HG03039 (cell line): Measurements from ENCODE around the gene SNX9.
"Not testable (repeated sequence)": the region's sequence is repeated elsewhere in the genome, so short reads cannot be mapped to it uniquely, and the experiment has no call there.

ENCODE experiments used
- ATAC-seq: cut with Tn5 transposase; IDR thresholded peaks from one replicate; pipeline ENCODE4 v1.9.1; 2021; ENCODE audit warnings: mild to moderate bottlenecking, moderate library complexity; ENCODE audit not compliant: unreplicated experiment

Gene SNX9

DNA sequence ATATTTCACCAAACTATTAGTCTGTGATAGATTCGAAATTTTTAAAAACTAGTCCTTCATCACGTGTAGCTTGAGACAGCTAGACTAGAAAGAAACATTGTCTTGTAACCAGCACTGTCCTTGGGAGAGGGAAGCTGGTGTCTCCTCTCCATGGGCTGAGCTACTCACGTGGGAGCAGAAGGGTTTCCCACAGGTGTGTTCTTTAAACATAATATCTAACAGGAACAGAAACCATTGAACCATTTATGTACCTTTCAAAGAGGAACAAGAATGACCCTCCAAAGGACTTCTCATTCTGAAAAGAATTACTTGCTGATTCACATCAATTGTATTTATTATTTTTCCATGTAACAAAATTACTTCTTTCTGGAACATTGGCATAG is 86.2 kb downstream of the SNX9 start:
- no peak for ATAC-seq

DNA sequence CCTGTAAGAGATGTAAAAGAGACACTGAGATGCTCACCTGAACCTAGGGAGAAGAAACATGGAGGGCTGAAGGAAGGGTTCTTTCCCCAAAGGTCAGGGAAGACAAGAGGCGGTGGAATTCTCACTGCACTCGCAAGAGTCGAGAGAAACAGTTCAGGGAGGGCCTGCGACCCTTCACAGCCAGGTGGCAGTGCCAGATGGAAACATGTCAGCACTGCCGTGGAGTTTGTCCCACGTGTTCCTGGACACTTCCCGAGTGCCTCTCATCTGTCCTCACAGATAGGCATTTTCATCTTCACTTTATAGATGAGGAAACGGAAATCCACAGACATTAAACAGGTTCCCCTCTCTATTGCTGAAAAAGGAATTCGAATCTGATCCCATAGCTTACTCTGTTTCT is 88.2 kb downstream of the SNX9 start:
- no peak for ATAC-seq

DNA sequence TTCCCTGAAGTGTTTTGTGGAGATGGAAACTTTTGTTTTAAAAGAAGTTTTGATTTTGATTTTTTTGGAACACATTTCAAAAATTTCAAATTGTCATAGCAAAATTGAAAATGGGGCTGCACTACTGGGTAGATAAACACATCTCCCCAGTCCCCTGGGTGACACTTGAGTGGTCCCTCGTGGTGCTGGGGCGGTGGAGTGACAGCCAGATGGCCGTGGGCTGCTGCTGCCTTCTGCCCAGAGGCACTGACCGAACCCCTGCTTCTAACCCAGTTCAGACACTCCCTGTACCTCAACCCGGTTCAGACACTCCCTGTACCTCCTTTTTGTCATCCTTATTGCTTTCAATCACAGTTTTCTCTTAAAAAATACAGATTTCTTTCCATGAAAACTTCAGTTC is 88.7 kb downstream of the SNX9 start:
- ATAC-seq = no peak

DNA sequence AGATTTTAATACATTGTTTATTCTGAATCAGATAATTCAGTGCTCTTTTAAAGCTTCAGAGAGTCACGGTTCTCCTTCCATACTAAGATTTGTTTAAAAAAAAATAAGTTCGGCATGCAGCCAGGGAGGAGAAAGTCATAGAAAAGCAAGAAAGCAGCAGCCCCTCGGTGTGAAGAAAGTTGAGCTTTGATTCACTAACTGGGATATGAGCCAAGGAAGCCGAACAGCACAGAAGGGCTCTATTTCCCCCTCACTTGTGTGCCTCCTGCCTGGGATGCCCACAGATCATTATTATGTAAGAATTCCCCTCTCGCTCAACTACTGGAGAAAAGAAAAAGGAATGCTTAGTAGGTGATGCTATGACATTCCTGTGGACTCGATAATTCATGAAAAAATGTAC is 89.3 kb downstream of the SNX9 start:
- ATAC-seq = no peak

DNA sequence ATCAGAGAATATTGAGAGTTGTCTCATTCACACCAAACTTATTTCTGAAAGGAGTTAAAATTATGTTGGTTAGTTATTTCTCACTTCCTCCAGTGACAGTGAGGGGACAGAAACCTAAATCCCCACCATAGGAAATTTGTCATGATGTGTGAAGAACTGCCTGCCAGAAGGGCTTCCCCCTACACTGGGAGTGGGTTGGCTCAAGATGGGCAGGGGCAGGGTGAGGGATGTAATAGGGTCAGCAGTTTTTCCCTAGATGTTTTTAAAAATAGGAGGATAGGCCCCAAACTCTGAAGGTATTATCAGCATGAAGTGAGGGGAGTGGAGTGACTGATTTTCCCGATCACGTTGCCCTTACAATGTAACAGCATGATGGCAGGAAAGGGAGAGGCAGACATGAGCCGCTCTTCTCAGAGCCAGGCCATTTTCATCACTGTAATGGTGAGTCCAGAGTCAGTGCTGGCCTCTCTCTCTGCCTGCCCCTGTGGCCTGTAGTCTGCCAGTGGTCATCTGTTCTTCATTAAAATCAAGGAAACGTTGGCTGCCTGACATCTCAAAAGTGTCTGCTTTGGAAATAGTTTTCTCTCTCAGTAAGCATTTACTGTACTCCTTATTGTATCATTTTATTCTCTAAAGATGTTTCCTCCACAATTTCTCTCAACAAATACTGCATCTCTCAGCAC is 98.8 kb downstream of the SNX9 start:
- no peak for ATAC-seq

DNA sequence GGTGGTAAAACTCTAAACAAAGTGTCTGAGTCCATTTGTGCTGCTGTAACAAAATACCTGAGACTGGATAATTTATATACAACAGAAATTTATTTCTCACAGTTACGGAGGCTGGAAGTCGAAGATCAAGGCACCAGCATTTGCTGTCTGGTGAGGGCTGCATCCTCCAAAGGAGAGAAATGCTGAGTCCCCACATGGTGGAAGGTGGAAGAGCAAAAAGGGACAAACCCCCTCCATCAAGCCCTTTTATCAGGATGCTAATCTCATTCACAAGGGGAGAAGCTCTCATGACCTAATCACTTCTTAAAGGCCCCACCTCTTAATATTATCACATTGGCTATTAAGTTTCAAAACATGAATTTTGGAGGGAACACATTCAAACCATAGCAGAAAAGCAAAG is 102.7 kb downstream of the SNX9 start:
- ATAC-seq = no peak

DNA sequence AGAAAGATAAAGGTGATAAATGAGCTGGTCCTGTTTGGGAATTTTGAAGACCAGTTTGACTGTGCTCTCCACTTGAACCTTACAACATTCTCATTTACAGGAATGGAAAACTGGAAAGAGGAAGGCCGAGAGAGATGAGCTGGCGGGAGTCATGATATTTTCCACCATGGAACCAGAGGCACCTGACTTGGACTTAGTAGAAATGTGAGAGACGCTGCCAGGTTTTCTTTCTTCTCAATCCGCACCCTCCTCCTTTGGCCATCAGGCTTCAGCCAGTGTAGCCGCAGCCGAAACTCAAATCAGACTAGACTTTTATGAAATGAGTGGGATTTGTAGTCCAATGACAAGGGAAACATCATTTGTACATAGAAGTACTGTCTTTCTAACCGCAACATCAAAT is 104.0 kb downstream of the SNX9 start:
- no peak for ATAC-seq

DNA sequence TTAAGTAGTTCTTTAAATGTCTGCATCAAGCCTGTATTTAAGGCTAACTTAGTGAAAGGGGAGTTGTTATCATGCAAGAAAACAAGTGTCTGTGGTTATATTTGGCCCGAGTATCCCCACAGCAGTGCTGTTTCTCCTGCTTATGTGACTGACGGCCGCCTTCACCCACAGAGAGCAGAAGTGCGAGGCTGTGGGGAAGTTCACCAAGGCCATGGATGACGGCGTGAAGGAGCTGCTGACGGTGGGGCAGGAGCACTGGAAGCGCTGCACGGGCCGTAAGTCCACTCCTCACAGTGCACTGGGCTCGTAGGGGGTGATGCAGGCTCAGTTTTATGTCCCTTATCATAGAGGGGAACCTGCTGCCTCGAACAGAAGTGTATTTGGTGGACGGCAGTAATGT is 105.4 kb downstream of the SNX9 start:
- no peak for ATAC-seq

DNA sequence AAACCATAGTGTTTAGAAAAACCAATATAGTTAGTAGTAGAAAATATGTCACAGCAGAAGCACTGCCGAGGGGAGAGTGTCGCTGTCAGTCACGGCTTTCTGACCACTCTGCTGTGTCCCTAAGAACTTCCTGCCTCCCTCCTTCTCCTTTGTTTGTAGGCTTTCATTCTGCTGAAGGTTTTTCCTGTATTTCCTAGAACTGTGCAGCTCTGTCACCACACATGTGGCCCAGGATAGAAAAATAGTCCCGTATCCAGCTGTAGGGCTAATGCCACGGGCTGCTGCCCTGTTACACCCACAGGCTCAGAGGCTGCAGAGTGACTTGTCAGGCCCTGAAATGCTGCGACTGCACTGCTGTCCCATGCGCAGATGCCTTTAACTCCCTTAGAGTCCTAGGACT is 106.0 kb downstream of the SNX9 start:
- ATAC-seq = no peak

DNA sequence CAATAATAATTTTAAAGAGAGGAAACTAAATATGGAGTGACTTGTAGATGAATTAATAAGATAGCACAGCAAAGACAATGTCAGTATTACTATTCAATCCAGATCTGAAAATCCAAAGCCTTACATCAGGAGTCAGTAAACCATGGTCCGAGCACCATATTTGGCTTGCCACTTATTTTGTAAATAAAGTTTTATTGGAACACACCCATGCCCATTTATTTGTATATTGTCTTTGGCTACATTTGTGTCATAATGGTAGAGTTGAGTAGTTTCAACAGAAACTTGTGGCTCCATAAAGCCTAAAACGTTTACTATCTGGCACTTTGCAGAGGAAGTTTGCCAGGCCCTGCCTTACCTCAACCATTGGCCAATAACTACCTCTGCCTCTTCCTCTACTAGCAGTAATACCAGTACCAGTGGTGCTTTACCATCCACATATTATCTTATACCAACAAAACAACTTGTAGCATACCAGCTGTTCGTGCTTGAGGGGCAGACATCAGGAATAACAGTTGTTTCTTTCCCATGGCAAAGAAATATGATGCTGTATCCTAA is 106.8 kb downstream of the SNX9 start:
- no peak for ATAC-seq

DNA sequence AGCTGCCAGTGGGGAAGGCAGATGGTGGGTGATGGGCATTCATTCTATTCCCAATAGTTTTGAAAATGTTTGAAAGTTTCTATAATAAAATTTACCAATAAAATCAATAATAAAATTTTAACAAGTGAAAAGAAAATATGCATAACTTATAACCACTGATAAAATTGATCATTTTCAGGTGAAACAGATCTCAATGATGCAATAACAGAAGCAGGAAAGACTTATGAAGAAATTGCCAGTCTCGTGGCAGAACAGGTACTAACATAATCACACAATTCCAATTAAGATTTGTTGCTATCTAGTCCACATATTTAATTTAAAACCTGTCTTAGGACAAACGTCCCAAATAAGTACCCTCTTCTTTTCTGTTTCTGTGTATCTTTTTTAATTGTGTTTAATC is 112.7 kb downstream of the SNX9 start:
- no peak for ATAC-seq

DNA sequence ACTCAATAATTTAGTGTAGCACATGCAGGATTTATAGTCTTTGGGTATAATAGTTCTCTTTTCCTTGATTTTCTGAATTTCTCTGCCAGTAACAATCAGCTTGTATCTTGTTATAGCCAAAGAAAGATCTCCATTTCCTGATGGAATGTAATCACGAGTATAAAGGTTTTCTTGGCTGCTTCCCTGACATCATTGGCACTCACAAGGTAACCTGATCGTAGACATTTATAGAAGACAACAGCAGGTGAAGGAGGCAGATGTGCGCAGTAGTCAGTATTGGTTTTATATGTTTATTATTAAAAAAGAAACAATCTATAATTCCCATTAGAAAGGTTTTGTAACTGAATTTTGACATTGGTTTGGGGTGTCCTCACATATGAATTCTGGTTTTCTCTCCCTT is 114.3 kb downstream of the SNX9 start:
- no peak for ATAC-seq

DNA sequence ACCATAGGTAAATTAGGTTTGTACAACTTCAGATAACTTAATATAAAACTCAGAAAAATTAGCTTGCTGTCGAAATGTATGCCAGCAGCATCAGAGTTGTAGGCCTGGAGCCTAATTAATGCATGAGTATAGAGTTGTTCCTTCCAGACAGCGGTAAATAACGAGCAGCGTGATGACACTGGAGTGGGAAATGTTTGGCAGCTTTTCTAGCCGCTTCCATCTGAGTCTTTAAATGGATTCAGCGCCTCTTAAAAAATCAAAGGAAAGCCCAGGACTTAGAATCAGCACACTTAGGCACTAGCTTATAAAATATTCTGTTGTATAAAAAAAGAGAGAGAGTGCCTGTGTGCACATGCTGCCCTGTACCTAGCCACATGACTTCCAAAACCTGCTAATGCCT is 114.9 kb downstream of the SNX9 start:
- ATAC-seq = no peak

DNA sequence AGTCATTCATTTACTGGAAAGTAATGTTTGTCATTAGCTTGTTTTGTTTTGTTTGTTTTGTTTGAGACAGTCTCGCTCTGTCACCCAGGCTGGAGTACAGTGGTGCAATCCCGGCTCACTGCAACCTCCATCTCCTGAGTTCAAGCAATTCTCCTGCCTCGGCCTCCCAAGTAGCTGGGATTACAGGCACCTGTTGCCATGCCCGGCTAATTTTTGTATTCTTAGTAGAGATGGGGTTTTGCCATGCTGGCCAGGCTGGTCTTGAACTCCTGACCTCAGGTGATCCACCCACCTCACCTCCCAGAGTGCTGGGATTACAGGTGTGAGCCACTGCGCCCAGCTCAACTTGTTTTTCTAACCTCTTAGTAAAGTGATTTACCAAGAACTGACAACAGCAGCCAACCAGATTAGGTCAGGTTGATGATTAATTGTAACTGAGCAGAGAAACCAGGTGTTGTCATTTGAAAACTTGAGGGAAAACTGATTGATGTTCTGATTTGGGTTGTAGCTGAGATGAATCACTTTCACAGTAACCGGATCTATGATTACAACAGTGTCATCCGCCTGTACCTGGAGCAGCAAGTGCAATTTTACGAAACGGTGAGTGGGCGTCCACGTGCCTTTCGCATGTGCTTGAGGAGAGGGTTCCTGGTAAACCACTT is 117.5 kb downstream of the SNX9 start:
- ATAC-seq = not testable (repeated sequence)

DNA sequence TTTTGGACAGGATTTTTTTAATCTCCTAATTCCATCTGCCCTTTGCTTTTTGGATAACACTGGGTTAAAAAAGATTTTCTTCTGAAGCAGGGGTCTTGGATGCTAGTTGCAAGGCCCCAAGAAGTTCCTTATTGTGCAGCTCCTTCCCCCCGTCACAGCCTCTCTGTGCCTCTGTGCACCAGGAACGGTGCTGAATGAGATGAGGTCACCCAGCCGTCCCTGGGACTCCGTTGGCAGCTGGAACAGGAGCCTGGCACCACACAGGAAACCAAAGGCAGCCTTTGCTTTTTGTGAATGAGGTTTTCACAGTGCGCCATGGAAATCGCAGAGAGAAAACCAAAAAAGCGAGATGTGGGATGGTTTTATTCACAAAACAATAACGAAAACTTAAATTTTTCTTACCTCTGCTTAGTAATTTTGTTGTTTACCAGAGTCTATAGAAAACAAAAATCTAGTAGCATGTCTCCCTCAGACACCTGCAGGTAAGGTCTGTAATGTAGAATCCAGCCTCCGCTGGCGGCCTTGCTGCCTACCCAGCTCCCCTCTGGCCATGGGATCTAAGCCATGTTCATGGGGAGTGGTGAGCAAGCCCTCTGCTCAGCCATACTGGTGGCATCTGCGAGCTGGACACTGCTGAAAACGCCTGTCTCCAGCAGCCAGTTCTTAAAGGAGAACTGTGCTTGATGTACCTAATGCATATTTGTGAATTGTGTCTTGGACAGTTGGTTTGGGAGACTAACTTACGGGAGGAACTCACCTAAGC is 118.2 kb downstream of the SNX9 start:
- no peak for ATAC-seq

DNA sequence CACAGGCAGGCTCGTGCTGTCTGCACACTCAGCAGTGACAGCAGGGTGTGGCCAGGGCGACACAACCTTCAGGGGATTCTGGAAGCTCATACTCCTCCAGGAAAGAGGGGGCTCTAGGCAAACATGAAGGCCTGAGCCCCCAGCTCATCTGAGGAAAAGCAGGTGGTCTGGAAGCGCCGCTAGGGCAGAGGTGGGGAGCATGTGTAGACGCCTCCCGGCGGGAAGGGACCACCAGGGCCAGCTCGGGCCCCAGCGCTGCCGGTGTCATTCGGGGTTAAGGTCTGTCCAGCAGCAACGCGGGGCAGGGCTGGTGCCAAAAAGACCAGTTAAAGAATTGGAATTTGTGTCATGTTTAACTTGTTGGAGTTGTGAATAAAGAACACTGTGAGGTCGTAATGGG is 119.3 kb downstream of the SNX9 start:
- no peak for ATAC-seq

DNA sequence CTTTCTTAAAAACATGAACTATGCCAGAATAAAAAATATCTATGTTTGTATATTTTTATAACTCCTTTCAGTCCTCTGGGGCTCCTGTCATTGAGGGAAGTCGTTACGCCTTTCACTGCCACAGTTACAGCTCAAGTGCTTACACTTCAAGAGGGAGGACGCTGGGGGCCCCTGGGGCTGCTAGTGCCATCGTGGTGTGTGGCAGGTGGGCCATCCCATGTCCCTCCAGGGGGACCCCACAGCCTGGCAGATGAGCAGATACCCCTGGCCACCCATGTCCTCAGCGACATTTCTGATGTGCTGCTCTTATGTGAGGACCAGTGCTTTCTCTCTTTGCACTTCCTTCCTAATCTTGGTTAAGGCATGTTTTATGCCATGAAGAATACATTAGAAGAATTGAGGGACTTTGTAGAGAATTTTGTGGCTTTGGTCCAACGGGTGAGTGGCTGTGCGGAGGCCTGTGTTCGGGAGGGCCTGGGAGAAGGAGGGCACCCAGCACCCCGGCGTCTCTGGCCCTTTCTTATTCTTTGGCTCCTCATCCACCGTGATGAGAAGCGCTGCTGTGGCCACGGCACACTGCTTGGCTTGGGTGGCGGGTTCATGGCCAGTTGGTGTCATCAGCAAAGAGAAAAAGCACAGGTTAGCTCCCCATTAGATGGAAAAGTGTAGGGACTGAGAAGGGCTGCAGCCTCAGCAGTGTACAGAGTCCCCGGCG is 120.4 kb downstream of the SNX9 start:
- ATAC-seq = no peak

DNA sequence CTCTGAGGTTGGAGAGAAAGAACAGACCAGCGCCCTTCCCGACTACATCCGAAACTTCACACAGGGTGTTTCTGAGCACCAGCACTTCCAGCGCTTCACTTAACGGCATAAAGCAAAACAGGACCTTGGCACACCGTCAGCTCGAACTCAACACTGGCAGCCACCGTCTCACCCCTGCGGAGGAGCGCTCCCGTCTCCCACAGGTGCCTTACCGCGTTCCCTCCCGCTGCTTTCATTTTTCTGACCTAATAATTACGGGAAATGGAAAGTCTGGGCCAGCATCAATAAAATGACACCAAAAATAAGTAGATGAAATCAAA is 120.9 kb downstream of the SNX9 start:
- no peak for ATAC-seq

DNA sequence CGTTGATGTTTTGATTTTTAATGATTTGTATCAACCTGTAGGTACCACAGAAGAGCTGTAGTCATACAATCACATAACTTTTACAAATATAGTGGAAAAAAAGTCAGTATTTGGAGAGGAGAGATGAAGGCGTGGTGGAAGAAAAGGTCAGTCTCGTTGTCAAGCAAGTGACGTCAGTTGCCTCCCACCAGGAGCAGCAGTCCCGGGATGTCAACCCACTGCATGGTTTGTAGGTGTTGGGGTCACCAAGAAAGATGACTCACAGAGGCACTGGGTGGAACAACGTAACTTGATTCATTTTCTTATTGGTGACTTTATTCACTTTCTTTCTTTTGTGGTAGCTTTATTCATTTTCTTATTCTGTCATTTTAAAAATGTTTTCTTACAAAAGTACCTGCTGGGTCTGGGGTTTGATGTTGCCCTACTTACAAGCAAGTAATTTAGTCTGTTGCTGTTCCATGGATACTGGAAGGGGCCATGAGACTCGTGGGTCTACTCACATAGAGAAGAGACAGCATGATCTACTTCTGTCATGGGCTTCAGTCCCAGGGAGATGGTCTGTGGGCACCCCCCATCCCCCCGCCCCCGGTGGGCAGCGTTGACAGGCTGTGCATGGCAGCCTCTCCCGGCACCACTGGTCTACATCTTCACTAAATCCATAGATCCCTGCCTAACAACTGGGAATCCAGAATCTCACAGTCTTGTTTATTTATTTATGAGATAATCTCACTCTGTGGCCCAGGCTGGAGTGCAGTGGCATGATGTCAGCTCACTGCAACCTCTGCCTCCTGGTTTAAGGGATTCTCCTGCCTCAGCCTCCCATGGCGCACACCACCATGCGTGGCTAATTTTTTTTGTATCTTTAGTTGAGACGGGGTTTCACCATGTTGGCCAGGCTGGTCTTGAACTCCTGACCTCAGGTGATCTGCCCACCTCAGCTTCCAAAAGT is 122.2 kb downstream of the SNX9 start:
- ATAC-seq = no peak

DNA sequence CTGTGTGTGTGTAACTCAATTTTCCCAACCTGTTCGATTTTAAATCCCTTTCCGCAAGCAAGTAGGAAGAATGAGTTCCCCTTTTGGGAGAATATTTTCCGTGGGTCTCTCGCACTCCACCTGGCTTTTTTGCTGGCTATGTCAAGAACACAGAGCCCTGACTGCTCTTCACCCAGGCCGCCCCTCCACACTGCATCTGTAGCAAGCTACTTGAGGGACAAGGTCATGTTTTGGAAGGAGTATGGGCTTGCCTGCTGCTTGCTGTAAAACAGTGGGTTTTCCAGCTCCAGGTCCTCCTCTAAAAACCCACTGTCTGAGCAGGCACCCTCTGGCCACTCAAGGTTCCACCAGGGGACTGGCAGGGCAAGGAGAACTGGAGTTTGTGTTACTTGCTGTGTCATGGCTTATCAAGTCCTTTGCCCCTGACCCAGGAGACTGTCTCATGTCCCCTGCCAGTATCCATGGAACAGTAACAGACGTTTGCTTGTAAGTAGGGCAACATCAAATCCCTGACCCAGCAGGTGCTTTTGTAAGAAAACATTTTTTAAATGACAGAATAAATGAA is 123.1 kb downstream of the SNX9 start:
- ATAC-seq = no peak
